PC-3 (cell line): ENCODE measurements around the gene ZRANB2.

Experiments used
- CTCF ChIP-seq: fragments of 300-600 bp; sonication (generic); conservative IDR thresholded peaks from 2 replicates; pipeline ENCODE4 v1.5.1; 2017; ENCODE audit warnings: antibody characterized with exemption, low read depth, mild to moderate bottlenecking, low read length
- EZH2 ChIP-seq: fragments of 300-600 bp; sonication (generic); IDR thresholded peaks from one replicate; pipeline ENCODE4 v1.6.1; 2017; ENCODE audit warnings: antibody characterized with exemption, mild to moderate bottlenecking, low read length; ENCODE audit not compliant: unreplicated experiment

GRCh38 chr1:71038942-71039341 is 41.9 kb downstream of the ZRANB2 start:
- no peak for TF ChIP-seq CTCF
- no peak for TF ChIP-seq EZH2
